Ascending aorta (tissue), 2 donors: Measurements from ENCODE around the gene NFATC2. TPM values are rescaled to one million over a fixed set of nuclear protein-coding genes. Genes with fewer than 3 reads are reported as not detected.

Experiments used
- DNase-seq, 2 donors: peaks; one replicate each; pipeline ENCODE4 v3.0.0-alpha.2; 2019; ENCODE audit warnings: low spot score in 2 of 2
- H3K27ac ChIP-seq, 2 donors: fragments of 200-600 bp; sonication (generic); one replicate each; pipeline ENCODE4 v1.5.1; 2016 to 2017; ENCODE audit warnings: mild to moderate bottlenecking in 1 of 2
- H3K27me3 ChIP-seq: fragments of 200-600 bp; sonication (generic); one replicate; pipeline ENCODE4 v1.5.1; 2017
- H3K36me3 ChIP-seq, 2 donors: fragments of 200-600 bp; sonication (generic); one replicate each; pipeline ENCODE4 v1.5.1; 2016
- H3K4me1 ChIP-seq, 2 donors: fragments of 200-600 bp; sonication (generic); one replicate each; pipeline ENCODE4 v1.5.1; 2016 to 2017; ENCODE audit warnings: mild to moderate bottlenecking in 1 of 2
- H3K4me3 ChIP-seq, 2 donors: fragments of 200-600 bp; sonication (generic); one replicate each; pipeline ENCODE4 v1.5.1; 2016 to 2017; ENCODE audit warnings: mild to moderate bottlenecking in 1 of 2
- H3K9me3 ChIP-seq, 2 donors: fragments of 200-600 bp; sonication (generic); one replicate each; pipeline ENCODE4 v1.5.1; 2016
- CTCF ChIP-seq, 3 experiments: fragments of 200-600 bp in 2 of 3; fragments of 450-650 bp in 1 of 3; sonication (generic) in 2 of 3; IDR thresholded peaks; one replicate each; pipeline ENCODE4 v1.5.1; 2016 to 2019; ENCODE audit warnings: antibody characterized with exemption in 3 of 3, mild to moderate bottlenecking in 1 of 3, moderate library complexity in 1 of 3
- intact Hi-C: fragments of 100-400 bp; cut with DNase I; formaldehyde crosslinking; loops from one replicate; pipeline ENCODE4 v1.15.1; 2023
- total RNA-seq: library from RNA; depleted of rRNA; stranded (reverse); fragments of >200 nt; gene quantifications from one replicate; pipeline ENCODE4 v1.1.0, GENCODE V29; 2016

Gene NFATC2
- total RNA-seq, 1 donor from 2014 or later: 7.9 TPM

GRCh38 chr20:51379601-51380341, 162.7 kb downstream of the NFATC2 start:
- no peaks in the 10 kb centered on the region for H3K36me3 ChIP-seq
- no peak for DNase-seq
- no peaks in the 10 kb centered on the region for H3K27me3 ChIP-seq
- TF ChIP-seq CTCF (IDR thresholded peaks at IDR 0.05): no peak
- no peaks in the 10 kb centered on the region for H3K4me1 ChIP-seq
- intact Hi-C loops: no loop called here
- no peak overlapping the region for H3K27ac ChIP-seq
- H3K4me3 ChIP-seq: no peak overlapping the region
- H3K9me3 ChIP-seq: no peaks in the 10 kb centered on the region

- Histone ChIP-seq H3K27me3 (no peaks in the 10 kb centered on the region), H3K27ac (no peak overlapping the region), H3K4me1 (no peaks in the 10 kb centered on the region), H3K9me3 (no peaks in the 10 kb centered on the region), H3K4me3 (no peak overlapping the region), H3K36me3 (no peaks in the 10 kb centered on the region)
- intact Hi-C loops: no loop called here
- TF ChIP-seq CTCF (IDR thresholded peaks at IDR 0.05): no peak
- no peak for DNase-seq
These were observed 164.2 kb downstream of the NFATC2 start for GRCh38 chr20:51378171-51378928.

- Histone ChIP-seq H3K36me3 (no peaks in the 10 kb centered on the region), H3K4me3 (no peak overlapping the region), H3K4me1 (peaks cover 0 to 3% of the 10 kb centered on the region in 2 donors), H3K27ac (no peak overlapping the region), H3K9me3 (no peaks in the 10 kb centered on the region), H3K27me3 (no peaks in the 10 kb centered on the region)
- intact Hi-C loops: no loop called here
- no peak for DNase-seq
- no peak for TF ChIP-seq CTCF (IDR thresholded peaks at IDR 0.05)
These were observed 165.4 kb downstream of the NFATC2 start for GRCh38 chr20:51377132-51377531.

- no peak overlapping the region for H3K27ac ChIP-seq
- DNase-seq: no peak
- no peaks in the 10 kb centered on the region for H3K9me3 ChIP-seq
- H3K36me3 ChIP-seq: no peaks in the 10 kb centered on the region
- peaks cover 0 to 3% of the 10 kb centered on the region in 2 donors for H3K4me1 ChIP-seq
- no peaks in the 10 kb centered on the region for H3K27me3 ChIP-seq
- no peak overlapping the region for H3K4me3 ChIP-seq
- no peak for TF ChIP-seq CTCF (IDR thresholded peaks at IDR 0.05)
- intact Hi-C loops: no loop called here
These were observed 166.4 kb downstream of the NFATC2 start for GRCh38 chr20:51376111-51376510.

- Histone ChIP-seq H3K36me3 (no peaks in the 10 kb centered on the region), H3K9me3 (no peaks in the 10 kb centered on the region), H3K4me3 (no peak overlapping the region), H3K27me3 (no peaks in the 10 kb centered on the region), H3K4me1 (peaks cover 0 to 3% of the 10 kb centered on the region in 2 donors), H3K27ac (no peak overlapping the region)
- no peak for TF ChIP-seq CTCF (IDR thresholded peaks at IDR 0.05)
- DNase-seq: no peak
- intact Hi-C loops: no loop called here
These were observed 167.0 kb downstream of the NFATC2 start for GRCh38 chr20:51375561-51375960.
